Fibroblast of lung (primary cell): ENCODE measurements around the gene PSMG3. TPM values are rescaled to one million over a fixed set of nuclear protein-coding genes. Genes with fewer than 3 reads are reported as not detected.
"Not testable (repeated sequence)": the region's sequence is repeated elsewhere in the genome, so short reads cannot be mapped to it uniquely, and the experiment has no call there.

Experiments
- DNase-seq, 2 donors: peaks; one replicate each; pipeline versions ENCODE4 v3.0.0 to v3.0.0-alpha.2; 2010; ENCODE audit warnings: low read depth in 2 of 2
- H2AFZ ChIP-seq: 2 replicates; pipeline ENCODE4 v1.5.1; 2012; ENCODE audit warnings: low read length, control low read depth, inconsistent platforms
- H3K27ac ChIP-seq: 2 replicates; pipeline ENCODE4 v1.5.1; 2011; ENCODE audit warnings: low read length, control low read depth; ENCODE audit not compliant: insufficient read depth
- H3K27me3 ChIP-seq: 2 replicates; pipeline ENCODE4 v1.5.1; 2011; ENCODE audit warnings: mild to moderate bottlenecking, low read length; ENCODE audit not compliant: control insufficient read depth, insufficient read depth
- H3K36me3 ChIP-seq: 2 replicates; pipeline ENCODE4 v1.5.1; 2011; ENCODE audit warnings: low read length; ENCODE audit not compliant: control insufficient read depth, insufficient read depth
- H3K4me1 ChIP-seq: 2 replicates; pipeline ENCODE4 v1.5.1; 2011; ENCODE audit warnings: low read length; ENCODE audit not compliant: control insufficient read depth, insufficient read depth; ENCODE audit errors: extremely low read depth
- H3K4me2 ChIP-seq: 2 replicates; pipeline ENCODE4 v1.5.1; 2011; ENCODE audit warnings: low read length, control low read depth; ENCODE audit not compliant: insufficient read depth; ENCODE audit errors: extremely low read depth
- H3K4me3 ChIP-seq, 4 experiments: fragments of 200-600 bp in 1 of 4; sonication (generic) in 1 of 4; replicated peaks in 1 of 4; 2 replicates each; pipeline ENCODE4 v1.5.1; 2011 to 2016; ENCODE audit warnings: low read length in 4 of 4, low read depth in 3 of 4, mild to moderate bottlenecking in 3 of 4, control low read depth in 2 of 4, inconsistent platforms in 1 of 4, mixed read lengths in 1 of 4; ENCODE audit not compliant: insufficient read depth in 1 of 4; ENCODE audit errors: control extremely low read depth in 1 of 4
- H3K79me2 ChIP-seq: 2 replicates; pipeline ENCODE4 v1.5.1; 2012; ENCODE audit warnings: mild to moderate bottlenecking, low read length, inconsistent platforms; ENCODE audit not compliant: control insufficient read depth, insufficient read depth
- H3K9ac ChIP-seq: 2 replicates; pipeline ENCODE4 v1.5.1; 2011; ENCODE audit warnings: mild to moderate bottlenecking, low read length, control low read depth; ENCODE audit not compliant: insufficient read depth
- H3K9me3 ChIP-seq: 2 replicates; pipeline ENCODE4 v1.5.1; 2012; ENCODE audit warnings: low read depth, low read length; ENCODE audit not compliant: control insufficient read depth, insufficient read depth
- H4K20me1 ChIP-seq: 2 replicates; pipeline ENCODE4 v1.5.1; 2011; ENCODE audit warnings: low read length; ENCODE audit not compliant: control insufficient read depth, insufficient read depth; ENCODE audit errors: extremely low read depth
- CTCF ChIP-seq, 2 donors: IDR thresholded peaks in 1 of 2; conservative IDR thresholded peaks in 1 of 2; 1 replicate in 1 of 2; 2 replicates in 1 of 2; pipeline ENCODE4 v1.5.1; 2011 to 2012; ENCODE audit warnings: low read length in 2 of 2, control low read depth in 1 of 2, inconsistent platforms in 1 of 2, low read depth in 1 of 2, mild to moderate bottlenecking in 1 of 2
- EZH2 ChIP-seq: IDR thresholded peaks from 2 replicates; pipeline ENCODE4 v1.5.1; 2012; ENCODE audit warnings: low read length, control low read depth, mild to moderate bottlenecking; ENCODE audit errors: missing control alignments
- polyA plus RNA-seq, 2 donors: library from polyadenylated mRNA; depleted of rRNA in 1 of 2; stranded (reverse) in 1 of 2; unstranded in 1 of 2; fragments of >200 nt; gene quantifications; 2 replicates each; pipeline ENCODE4 v1.2.1, GENCODE V29; 2011 to 2012; ENCODE audit warnings: missing spikeins in 1 of 2
- total RNA-seq: library from RNA; depleted of rRNA; stranded (reverse); fragments of >200 nt; gene quantifications from 2 replicates; pipeline ENCODE4 v1.2.1, GENCODE V29; 2014

The PSMG3 gene
- total and polyA plus RNA-seq, 2 donors (not counting 1 experiment from before 2014, with no cell fraction given) = 19.3 to 24.6 TPM

GRCh38 chr7:1586126-1586826, 16.4 kb upstream of the PSMG3 start:
- peaks cover 24% of the 10 kb centered on the region for H3K27me3 ChIP-seq
- no peak overlapping the region for H2AFZ ChIP-seq
- no peaks in the 10 kb centered on the region for H3K4me1 ChIP-seq
- H3K9me3 ChIP-seq = no peaks in the 10 kb centered on the region
- no peaks in the 10 kb centered on the region for H4K20me1 ChIP-seq
- H3K36me3 ChIP-seq = no peaks in the 10 kb centered on the region
- DNase-seq = no peak
- no peaks in the 10 kb centered on the region for H3K79me2 ChIP-seq
- TF ChIP-seq CTCF (conservative IDR thresholded peaks at IDR 0.05 in 1 of 2, IDR thresholded peaks at IDR 0.05 in 1 of 2; ENCODE audit: low read depth in 1 of 2, low read length in 2 of 2) = no peak
- no peak for TF ChIP-seq EZH2
- H3K4me2 ChIP-seq = no peak overlapping the region
- no peak overlapping the region for H3K9ac ChIP-seq
- H3K27ac ChIP-seq = no peak overlapping the region
- H3K4me3 ChIP-seq = no peak overlapping the region

GRCh38 chr7:1585142-1585981, 15.5 kb upstream of the PSMG3 start:
- Histone ChIP-seq H3K9me3 (no peaks in the 10 kb centered on the region), H3K4me1 (no peaks in the 10 kb centered on the region), H3K4me2 (no peak overlapping the region), H3K36me3 (no peaks in the 10 kb centered on the region), H4K20me1 (no peaks in the 10 kb centered on the region), H3K27ac (no peak overlapping the region), H3K9ac (no peak overlapping the region), H3K4me3 (no peak overlapping the region), H2AFZ (no peak overlapping the region), H3K79me2 (no peaks in the 10 kb centered on the region), H3K27me3 (peaks cover 17% of the 10 kb centered on the region)
- no peak for TF ChIP-seq CTCF (conservative IDR thresholded peaks at IDR 0.05 in 1 of 2, IDR thresholded peaks at IDR 0.05 in 1 of 2; ENCODE audit: low read depth in 1 of 2, low read length in 2 of 2)
- no peak for TF ChIP-seq EZH2
- DNase-seq = no peak

GRCh38 chr7:1584700-1585099, 14.9 kb upstream of the PSMG3 start:
- no peak for DNase-seq
- H3K4me1 ChIP-seq = no peaks in the 10 kb centered on the region
- H3K9me3 ChIP-seq = no peaks in the 10 kb centered on the region
- H3K27ac ChIP-seq = no peak overlapping the region
- TF ChIP-seq CTCF (conservative IDR thresholded peaks at IDR 0.05 in 1 of 2, IDR thresholded peaks at IDR 0.05 in 1 of 2; ENCODE audit: low read depth in 1 of 2, low read length in 2 of 2) (no peak), EZH2 (no peak)
- H2AFZ ChIP-seq = no peak overlapping the region
- no peak overlapping the region for H3K4me2 ChIP-seq
- H3K4me3 ChIP-seq = no peak overlapping the region
- no peaks in the 10 kb centered on the region for H3K36me3 ChIP-seq
- H3K9ac ChIP-seq = no peak overlapping the region
- no peaks in the 10 kb centered on the region for H4K20me1 ChIP-seq
- H3K79me2 ChIP-seq = no peaks in the 10 kb centered on the region
- H3K27me3 ChIP-seq = peaks cover 14% of the 10 kb centered on the region

- H3K9ac ChIP-seq, H3K9me3 ChIP-seq, H3K79me2 ChIP-seq, H2AFZ ChIP-seq, H3K27ac ChIP-seq, H4K20me1 ChIP-seq, H3K36me3 ChIP-seq, H3K4me2 ChIP-seq, H3K4me3 ChIP-seq, H3K27me3 ChIP-seq, DNase-seq, H3K4me1 ChIP-seq: not testable (repeated sequence)
Measured at GRCh38 chr7:1583241-1583930, 13.6 kb upstream of the PSMG3 start.
